Activated B cell treated with CpG ODN at 0.5 μM for 24 hours (primary cell): ENCODE measurements around the gene ZBTB33. TPM values are rescaled to one million over a fixed set of nuclear protein-coding genes. Genes with fewer than 3 reads are reported as not detected.

ENCODE experiments used
- ATAC-seq: fragments of 200-7000 bp; cut with Tn5 transposase; one replicate; pipeline ENCODE4 v1.10.0; 2021; ENCODE audit warnings: low read depth, mild to moderate bottlenecking, moderate library complexity
- CTCF ChIA-PET: fragments of 350-600 bp; sonication (Branson Sonifier 250); formaldehyde crosslinking; loops from one replicate; lab custom pipeline; 2021; ENCODE audit warnings: antibody characterized with exemption; lab: Charles Lee
- POLR2A ChIA-PET: fragments of 350-600 bp; sonication (Branson Sonifier 250); formaldehyde crosslinking; loops from one replicate; lab custom pipeline; 2021; ENCODE audit warnings: antibody characterized with exemption; lab: Charles Lee
- DNase-seq: peaks from one replicate; pipeline ENCODE4 v3.0.0; 2022
- H3K27ac Mint-ChIP-seq: one replicate; pipeline ENCODE4 v1.8.0; 2020; ENCODE audit warnings: mixed read lengths
- H3K27me3 Mint-ChIP-seq: one replicate; pipeline ENCODE4 v1.8.0; 2021; ENCODE audit warnings: mixed read lengths
- H3K36me3 Mint-ChIP-seq: one replicate; pipeline ENCODE4 v1.8.0; 2021; ENCODE audit warnings: low read depth, mixed read lengths
- H3K4me1 Mint-ChIP-seq: one replicate; pipeline ENCODE4 v1.8.0; 2021; ENCODE audit warnings: mixed read lengths
- H3K4me3 Mint-ChIP-seq: one replicate; pipeline ENCODE4 v1.8.0; 2020; ENCODE audit warnings: mild to moderate bottlenecking, mixed read lengths
- H3K9me3 Mint-ChIP-seq: one replicate; pipeline ENCODE4 v1.8.0; 2020; ENCODE audit warnings: mixed read lengths
- intact Hi-C: fragments of 100-400 bp; cut with micrococcal nuclease; formaldehyde crosslinking; loops from one replicate; pipeline ENCODE4 v1.15.1; 2024
- total RNA-seq: library from RNA; stranded (reverse); gene quantifications from 2 replicates; pipeline ENCODE4 v1.2.3, GENCODE V29; 2022
- TF ChIP-seq, protein P1 (sequence below): fragments of 200-600 bp; IDR thresholded peaks from one replicate; pipeline ENCODE4 v1.8.0; 2022; ENCODE audit warnings: antibody characterized with exemption, mild to moderate bottlenecking

The ZBTB33 gene
- total RNA-seq, 1 donor from 2014 or later = 17.4 TPM

DNA sequence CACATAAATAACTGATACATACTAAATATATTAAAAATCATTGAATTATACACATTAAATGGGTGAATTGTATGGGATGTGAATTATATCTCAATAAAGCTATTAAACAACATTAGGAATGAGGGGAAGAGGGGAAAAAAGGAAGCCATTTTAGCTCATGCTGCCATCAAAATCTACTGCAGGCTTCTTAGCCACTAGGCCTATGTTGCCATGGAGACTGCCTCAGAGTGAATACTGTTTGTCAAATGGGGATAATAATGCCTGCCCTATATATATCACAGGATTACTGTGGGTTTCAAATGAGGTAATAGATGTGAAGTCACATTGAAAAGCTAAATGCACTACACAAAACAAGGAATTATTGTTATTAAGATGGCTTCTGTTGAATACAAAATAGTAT, 39.5 kb downstream of the ZBTB33 start:
- Mint-ChIP-seq H3K36me3 (no peaks in the 10 kb centered on the region), H3K27me3 (no peaks in the 10 kb centered on the region), H3K9me3 (no peaks in the 10 kb centered on the region), H3K4me1 (peaks cover 22% of the 10 kb centered on the region), H3K4me3 (no peak overlapping the region), H3K27ac (no peak overlapping the region)
- ATAC-seq (no peak), DNase-seq (no peak)
- intact Hi-C loops = no loop called here
- POLR2A ChIA-PET = no interaction called here
- CTCF ChIA-PET = no interaction called here
- TF ChIP-seq, protein P1, sequence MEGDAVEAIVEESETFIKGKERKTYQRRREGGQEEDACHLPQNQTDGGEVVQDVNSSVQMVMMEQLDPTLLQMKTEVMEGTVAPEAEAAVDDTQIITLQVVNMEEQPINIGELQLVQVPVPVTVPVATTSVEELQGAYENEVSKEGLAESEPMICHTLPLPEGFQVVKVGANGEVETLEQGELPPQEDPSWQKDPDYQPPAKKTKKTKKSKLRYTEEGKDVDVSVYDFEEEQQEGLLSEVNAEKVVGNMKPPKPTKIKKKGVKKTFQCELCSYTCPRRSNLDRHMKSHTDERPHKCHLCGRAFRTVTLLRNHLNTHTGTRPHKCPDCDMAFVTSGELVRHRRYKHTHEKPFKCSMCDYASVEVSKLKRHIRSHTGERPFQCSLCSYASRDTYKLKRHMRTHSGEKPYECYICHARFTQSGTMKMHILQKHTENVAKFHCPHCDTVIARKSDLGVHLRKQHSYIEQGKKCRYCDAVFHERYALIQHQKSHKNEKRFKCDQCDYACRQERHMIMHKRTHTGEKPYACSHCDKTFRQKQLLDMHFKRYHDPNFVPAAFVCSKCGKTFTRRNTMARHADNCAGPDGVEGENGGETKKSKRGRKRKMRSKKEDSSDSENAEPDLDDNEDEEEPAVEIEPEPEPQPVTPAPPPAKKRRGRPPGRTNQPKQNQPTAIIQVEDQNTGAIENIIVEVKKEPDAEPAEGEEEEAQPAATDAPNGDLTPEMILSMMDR = no peak

DNA sequence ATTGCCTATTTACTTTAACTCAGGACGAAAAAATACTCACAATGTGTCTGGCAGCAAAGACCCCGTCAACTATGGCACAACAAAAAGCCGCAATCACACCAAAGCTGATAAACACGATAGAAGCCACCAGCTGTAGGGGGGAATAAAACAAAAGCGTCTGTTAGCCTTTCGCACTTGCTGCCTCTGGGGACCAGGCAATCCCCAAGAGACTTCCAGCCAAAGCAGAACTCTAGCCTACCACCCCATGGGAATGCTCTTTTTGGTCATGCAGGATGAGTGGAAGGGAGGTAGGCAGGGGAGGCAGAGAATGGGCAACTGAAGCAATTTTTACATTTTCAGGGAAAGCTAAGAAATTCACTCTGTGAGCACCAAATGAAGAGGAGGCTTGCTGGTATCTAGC, 40.6 kb downstream of the ZBTB33 start:
- ATAC-seq = no peak
- no peaks in the 10 kb centered on the region for H3K9me3 Mint-ChIP-seq
- ChIA-PET POLR2A (no interaction called here), CTCF (no interaction called here)
- intact Hi-C loops = no loop called here
- TF ChIP-seq, protein P1 = no peak
- H3K4me1 Mint-ChIP-seq = peaks cover 24% of the 10 kb centered on the region
- no peak overlapping the region for H3K4me3 Mint-ChIP-seq
- no peaks in the 10 kb centered on the region for H3K27me3 Mint-ChIP-seq
- H3K36me3 Mint-ChIP-seq = no peaks in the 10 kb centered on the region
- H3K27ac Mint-ChIP-seq = no peak overlapping the region
- no peak for DNase-seq

DNA sequence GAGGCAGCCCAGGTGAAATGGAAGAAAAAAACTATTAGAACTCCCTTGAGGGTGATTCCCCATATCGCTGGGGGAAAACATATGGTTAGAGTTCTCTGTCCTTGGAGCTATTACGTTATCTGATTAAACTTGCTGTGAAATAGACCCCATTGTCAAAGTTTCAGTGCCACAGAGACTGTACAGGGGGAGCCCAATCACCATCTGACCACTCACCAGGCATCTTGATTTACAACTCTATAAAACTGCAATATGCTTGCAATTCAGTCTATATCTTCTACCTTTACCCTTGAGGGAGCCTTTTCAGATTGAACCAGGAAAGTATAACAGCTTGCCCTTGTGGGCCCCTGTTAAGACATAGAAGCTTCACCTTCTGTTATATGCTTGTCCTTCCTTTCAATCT, 42.4 kb downstream of the ZBTB33 start:
- DNase-seq = no peak
- no peaks in the 10 kb centered on the region for H3K9me3 Mint-ChIP-seq
- no peaks in the 10 kb centered on the region for H3K36me3 Mint-ChIP-seq
- no peaks in the 10 kb centered on the region for H3K27me3 Mint-ChIP-seq
- no peak for ATAC-seq
- TF ChIP-seq, protein P1 = no peak
- ChIA-PET CTCF (no interaction called here), POLR2A (interaction anchor here (0.6 to 1.2 kb wide), 2 partner anchors 18 to 42 kb away, joined by 3 to 4 read pairs; partner anchors contain the start of gene ZBTB33)
- intact Hi-C loops = no loop called here
- peaks cover 13% of the 10 kb centered on the region for H3K4me1 Mint-ChIP-seq
- H3K27ac Mint-ChIP-seq = no peak overlapping the region
- no peak overlapping the region for H3K4me3 Mint-ChIP-seq

DNA sequence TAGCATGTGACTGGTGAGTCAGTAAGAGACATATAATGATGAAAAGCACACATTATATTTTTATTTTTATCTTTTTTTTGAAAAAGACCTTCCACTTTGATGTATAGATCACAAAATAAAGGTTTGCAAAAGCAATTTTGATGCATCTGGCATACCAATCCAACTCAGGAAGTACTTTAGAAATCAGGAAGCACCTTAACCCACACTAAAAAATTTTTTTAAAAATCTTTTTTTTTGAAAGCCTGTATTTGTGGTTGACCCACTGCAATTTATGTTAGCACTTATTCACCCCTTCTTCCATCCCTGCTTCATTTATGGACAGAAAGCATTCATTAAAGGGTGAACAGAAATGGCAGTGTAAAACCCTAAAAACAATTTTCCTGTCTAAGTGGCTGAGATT, 44.0 kb downstream of the ZBTB33 start:
- Mint-ChIP-seq H3K27me3 (no peaks in the 10 kb centered on the region), H3K4me1 (peaks cover 13% of the 10 kb centered on the region), H3K4me3 (no peak overlapping the region), H3K36me3 (no peaks in the 10 kb centered on the region), H3K27ac (no peak overlapping the region), H3K9me3 (no peaks in the 10 kb centered on the region)
- ChIA-PET POLR2A (interaction anchor here (0.6 kb wide), 1 partner anchor 21 kb away, joined by 4 read pairs; no protein-coding TSS in a partner anchor), CTCF (interaction anchor here (0.7 kb wide), 1 partner anchor 15 kb away, joined by 3 read pairs; no protein-coding TSS in a partner anchor)
- intact Hi-C loops = no loop called here
- TF ChIP-seq, protein P1 = no peak
- DNase-seq = no peak
- no peak for ATAC-seq

DNA sequence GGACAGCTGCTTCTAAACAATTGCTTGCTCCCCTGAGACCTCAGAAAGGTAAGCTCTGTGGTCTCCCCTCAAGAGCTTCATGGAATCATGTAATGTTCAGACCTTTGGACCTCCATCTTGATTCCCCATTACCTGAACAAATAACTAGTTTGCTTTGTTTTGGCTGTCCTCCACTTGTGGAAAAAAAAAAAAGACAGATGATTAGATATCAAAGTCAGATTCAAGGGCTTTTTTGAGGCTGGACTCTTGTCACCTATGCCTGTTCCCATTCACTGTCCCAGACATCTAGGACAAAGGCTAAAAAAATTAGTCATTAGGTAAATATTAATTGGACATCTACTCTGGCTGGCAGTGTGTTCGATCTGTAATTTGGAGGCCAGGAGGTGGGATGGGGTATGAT, 47.3 kb downstream of the ZBTB33 start:
- H3K36me3 Mint-ChIP-seq = no peaks in the 10 kb centered on the region
- TF ChIP-seq, protein P1 = no peak
- DNase-seq (no peak), ATAC-seq (no peak)
- peaks cover 29% of the 10 kb centered on the region for H3K4me1 Mint-ChIP-seq
- no peak overlapping the region for H3K27ac Mint-ChIP-seq
- ChIA-PET CTCF (no interaction called here), POLR2A (no interaction called here)
- H3K27me3 Mint-ChIP-seq = no peaks in the 10 kb centered on the region
- H3K4me3 Mint-ChIP-seq = no peak overlapping the region
- intact Hi-C loops = no loop called here
- H3K9me3 Mint-ChIP-seq = no peaks in the 10 kb centered on the region
